ENCODE measurements around the gene FHIT.

The FHIT gene

DNA sequence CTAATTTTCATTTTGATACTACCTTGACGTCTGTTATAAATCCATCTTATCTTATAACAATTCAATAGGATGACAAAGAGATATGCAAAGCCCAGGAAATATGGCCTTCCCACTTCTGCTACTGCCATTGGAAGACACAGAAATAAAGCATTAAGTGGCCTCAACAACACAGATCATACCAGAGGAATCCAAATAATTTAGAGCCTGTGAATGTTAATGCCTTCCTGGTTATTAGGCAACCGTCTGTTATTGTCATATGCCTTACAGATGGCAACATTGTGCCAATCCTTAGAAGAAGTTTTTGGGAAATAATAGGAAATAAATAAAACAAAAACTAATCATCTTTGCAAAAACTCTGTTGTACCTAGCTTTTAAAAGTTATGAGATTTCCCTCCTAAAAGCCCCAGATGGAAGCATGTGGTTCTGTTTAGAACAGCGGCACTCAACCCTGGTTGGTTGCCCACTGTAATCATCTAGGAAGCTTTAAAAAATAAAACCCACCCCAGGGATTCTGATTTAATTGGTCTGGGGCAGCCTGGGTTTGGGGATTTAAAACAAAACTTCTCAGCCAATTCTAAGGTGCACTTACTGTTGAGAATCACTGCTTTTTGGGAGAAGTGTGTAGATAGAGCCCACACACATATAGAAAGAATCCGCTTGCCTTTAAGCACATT, 1496.7 kb downstream of the FHIT start:
- TF ChIP-seq POLR2AphosphoS5 (IDR thresholded peaks at IDR 0.05; ENCODE audit: low read depth, low read length) (no peak), TAF1 (IDR thresholded peaks at IDR 0.05; ENCODE audit: borderline replicate concordance, low read depth, low read length) (no peak), POLR2A (IDR thresholded peaks at IDR 0.05; ENCODE audit: low read depth, low read length) (no peak)
- DNase-seq (ENCODE audit: insufficient read length) (no peak), FAIRE-seq (no peak)

GRCh38 chr3:59753808-59754450, 1497.3 kb downstream of the FHIT start:
- TF ChIP-seq POLR2AphosphoS5 (IDR thresholded peaks at IDR 0.05; ENCODE audit: low read depth, low read length) (no peak), TAF1 (IDR thresholded peaks at IDR 0.05; ENCODE audit: borderline replicate concordance, low read depth, low read length) (no peak), POLR2A (IDR thresholded peaks at IDR 0.05; ENCODE audit: low read depth, low read length) (no peak)
- FAIRE-seq (no peak), DNase-seq (ENCODE audit: insufficient read length) (no peak)

GRCh38 chr3:59752925-59753324, 1498.3 kb downstream of the FHIT start:
- TF ChIP-seq POLR2A (IDR thresholded peaks at IDR 0.05; ENCODE audit: low read depth, low read length), result no peak
- TF ChIP-seq POLR2AphosphoS5 (IDR thresholded peaks at IDR 0.05; ENCODE audit: low read depth, low read length), result no peak
- TF ChIP-seq TAF1 (IDR thresholded peaks at IDR 0.05; ENCODE audit: borderline replicate concordance, low read depth, low read length), result no peak
- DNase-seq (ENCODE audit: insufficient read length), result no peak
- no peak for FAIRE-seq

- no peak for FAIRE-seq
- DNase-seq (ENCODE audit: insufficient read length), result no peak
- TF ChIP-seq POLR2A (IDR thresholded peaks at IDR 0.05; ENCODE audit: low read depth, low read length) (no peak), POLR2AphosphoS5 (IDR thresholded peaks at IDR 0.05; ENCODE audit: low read depth, low read length) (no peak), TAF1 (IDR thresholded peaks at IDR 0.05; ENCODE audit: borderline replicate concordance, low read depth, low read length) (no peak)
These were observed 1499.6 kb downstream of the FHIT start for GRCh38 chr3:59751606-59752005.

- DNase-seq (ENCODE audit: insufficient read length) (no peak), FAIRE-seq (no peak)
- TF ChIP-seq TAF1 (IDR thresholded peaks at IDR 0.05; ENCODE audit: borderline replicate concordance, low read depth, low read length) (no peak), POLR2A (IDR thresholded peaks at IDR 0.05; ENCODE audit: low read depth, low read length) (no peak), POLR2AphosphoS5 (IDR thresholded peaks at IDR 0.05; ENCODE audit: low read depth, low read length) (no peak)
These were observed 1500.9 kb downstream of the FHIT start for GRCh38 chr3:59750391-59750790.

DNA sequence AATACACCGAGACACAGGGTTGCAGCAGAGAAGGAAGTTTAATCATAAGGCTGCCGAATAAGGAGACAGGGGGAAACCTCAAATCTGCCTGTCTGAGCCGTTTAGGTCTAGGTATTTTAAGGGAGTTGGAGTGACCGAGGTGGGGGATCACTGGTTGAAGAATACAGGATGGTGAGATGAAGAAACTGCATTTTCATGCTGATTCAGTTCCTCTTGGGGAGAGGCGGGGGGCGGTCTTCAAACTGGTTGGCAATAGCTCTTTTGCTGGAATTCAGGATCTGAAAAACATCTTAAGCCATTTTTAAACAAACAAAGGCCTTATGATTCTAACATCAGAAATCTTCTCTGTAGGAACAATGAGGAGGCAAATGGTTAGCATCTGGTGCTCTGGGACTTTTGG, 1502.0 kb downstream of the FHIT start:
- DNase-seq (ENCODE audit: insufficient read length) (no peak), FAIRE-seq (no peak)
- TF ChIP-seq POLR2A (IDR thresholded peaks at IDR 0.05; ENCODE audit: low read depth, low read length) (no peak), TAF1 (IDR thresholded peaks at IDR 0.05; ENCODE audit: borderline replicate concordance, low read depth, low read length) (no peak), POLR2AphosphoS5 (IDR thresholded peaks at IDR 0.05; ENCODE audit: low read depth, low read length) (no peak)

GRCh38 chr3:59746585-59746984, 1504.7 kb downstream of the FHIT start:
- TF ChIP-seq POLR2AphosphoS5 (IDR thresholded peaks at IDR 0.05; ENCODE audit: low read depth, low read length) (no peak), POLR2A (IDR thresholded peaks at IDR 0.05; ENCODE audit: low read depth, low read length) (no peak), TAF1 (IDR thresholded peaks at IDR 0.05; ENCODE audit: borderline replicate concordance, low read depth, low read length) (no peak)
- FAIRE-seq, result no peak

GRCh38 chr3:59737241-59737640, 1514.0 kb downstream of the FHIT start:
- TF ChIP-seq TAF1 (IDR thresholded peaks at IDR 0.05; ENCODE audit: borderline replicate concordance, low read depth, low read length) (no peak), POLR2A (IDR thresholded peaks at IDR 0.05; ENCODE audit: low read depth, low read length) (no peak), POLR2AphosphoS5 (IDR thresholded peaks at IDR 0.05; ENCODE audit: low read depth, low read length) (no peak)
- FAIRE-seq (no peak), DNase-seq (ENCODE audit: insufficient read length) (no peak)

More at GRCh38 chr3:59746585-59746984, 1504.7 kb downstream of the FHIT start:
- DNase-seq (ENCODE audit: insufficient read length), result no peak

DNA sequence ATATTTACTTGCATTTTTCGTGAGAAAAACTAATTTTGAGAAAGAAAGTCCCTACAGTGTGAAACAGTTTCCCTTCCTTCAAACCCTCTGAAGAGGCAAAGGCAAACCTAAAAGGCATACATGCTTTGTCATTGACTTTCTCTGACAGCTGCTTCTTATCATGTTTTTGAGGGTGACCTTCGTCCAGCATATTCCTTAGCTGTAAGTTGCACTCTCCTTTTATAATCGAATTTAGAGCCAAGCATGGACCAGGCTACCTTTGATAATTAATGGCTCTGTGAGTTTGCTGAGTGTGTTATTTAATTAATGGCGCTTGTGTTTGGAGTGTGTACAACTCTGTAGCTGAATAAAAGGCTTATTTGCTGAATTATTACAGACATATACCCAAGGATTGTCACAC, 1517.2 kb downstream of the FHIT start:
- DNase-seq (ENCODE audit: insufficient read length), result no peak
- FAIRE-seq, result no peak
- TF ChIP-seq POLR2A (IDR thresholded peaks at IDR 0.05; ENCODE audit: low read depth, low read length), result no peak
- no peak for TF ChIP-seq POLR2AphosphoS5 (IDR thresholded peaks at IDR 0.05; ENCODE audit: low read depth, low read length)
- TF ChIP-seq TAF1 (IDR thresholded peaks at IDR 0.05; ENCODE audit: borderline replicate concordance, low read depth, low read length), result no peak

DNA sequence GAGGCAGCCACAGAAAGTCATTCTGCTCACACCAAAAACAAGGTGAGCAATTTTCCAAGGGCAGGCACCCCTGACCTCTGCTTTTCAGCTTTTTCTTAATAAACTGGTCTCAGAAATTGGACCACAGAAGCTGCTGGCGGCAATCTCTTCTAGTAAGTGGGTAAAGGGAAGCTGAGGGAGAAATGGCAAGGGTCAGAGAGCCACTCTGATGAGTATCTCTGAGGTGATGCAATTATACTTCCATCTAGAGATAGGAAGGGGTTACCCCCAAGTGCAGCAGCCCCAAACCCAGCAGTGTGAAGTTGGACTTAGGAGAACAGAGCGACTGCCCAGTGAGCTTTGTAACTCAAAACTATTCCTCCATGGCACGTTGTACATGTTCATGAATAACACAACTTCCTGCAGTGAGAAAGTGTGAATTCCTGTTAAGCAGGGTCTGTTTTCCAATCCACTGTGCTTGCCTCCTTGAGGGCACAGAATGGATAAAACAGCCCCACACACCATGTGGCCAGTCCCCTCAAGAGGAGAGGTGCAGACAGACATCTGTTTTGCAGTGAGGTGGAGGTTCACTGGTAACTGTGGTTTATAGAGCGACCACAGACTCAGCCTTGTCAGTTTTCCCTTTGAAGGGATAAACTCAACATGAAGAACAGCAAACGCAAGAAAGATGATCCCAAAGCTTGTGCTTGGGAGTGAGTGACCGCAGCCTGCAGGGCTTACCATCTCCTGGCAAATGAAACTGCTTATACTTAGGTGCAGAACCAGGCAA, 1518.0 kb downstream of the FHIT start:
- FAIRE-seq (no peak), DNase-seq (ENCODE audit: insufficient read length) (no peak)
- TF ChIP-seq POLR2A (IDR thresholded peaks at IDR 0.05; ENCODE audit: low read depth, low read length) (no peak), POLR2AphosphoS5 (IDR thresholded peaks at IDR 0.05; ENCODE audit: low read depth, low read length) (no peak), TAF1 (IDR thresholded peaks at IDR 0.05; ENCODE audit: borderline replicate concordance, low read depth, low read length) (no peak)

GRCh38 chr3:59731943-59732342, 1519.3 kb downstream of the FHIT start:
- TF ChIP-seq POLR2AphosphoS5 (IDR thresholded peaks at IDR 0.05; ENCODE audit: low read depth, low read length) (no peak), TAF1 (IDR thresholded peaks at IDR 0.05; ENCODE audit: borderline replicate concordance, low read depth, low read length) (no peak), POLR2A (IDR thresholded peaks at IDR 0.05; ENCODE audit: low read depth, low read length) (no peak)
- no peak for FAIRE-seq
- DNase-seq (ENCODE audit: insufficient read length), result no peak

Measured in GM12892 (cell line).